DMS 273 (cell line): Measurements from ENCODE around the gene ARHGEF2.

Experiments
- DNase-seq: peaks from one replicate; lab custom pipeline; 2025; ENCODE audit not compliant: unreplicated experiment; lab: John Stamatoyannopoulos, UW

Gene ARHGEF2

GRCh38 chr1:155971910-155972809, 6.2 kb downstream of the ARHGEF2 start:
- DNase-seq, result no peak

DNA sequence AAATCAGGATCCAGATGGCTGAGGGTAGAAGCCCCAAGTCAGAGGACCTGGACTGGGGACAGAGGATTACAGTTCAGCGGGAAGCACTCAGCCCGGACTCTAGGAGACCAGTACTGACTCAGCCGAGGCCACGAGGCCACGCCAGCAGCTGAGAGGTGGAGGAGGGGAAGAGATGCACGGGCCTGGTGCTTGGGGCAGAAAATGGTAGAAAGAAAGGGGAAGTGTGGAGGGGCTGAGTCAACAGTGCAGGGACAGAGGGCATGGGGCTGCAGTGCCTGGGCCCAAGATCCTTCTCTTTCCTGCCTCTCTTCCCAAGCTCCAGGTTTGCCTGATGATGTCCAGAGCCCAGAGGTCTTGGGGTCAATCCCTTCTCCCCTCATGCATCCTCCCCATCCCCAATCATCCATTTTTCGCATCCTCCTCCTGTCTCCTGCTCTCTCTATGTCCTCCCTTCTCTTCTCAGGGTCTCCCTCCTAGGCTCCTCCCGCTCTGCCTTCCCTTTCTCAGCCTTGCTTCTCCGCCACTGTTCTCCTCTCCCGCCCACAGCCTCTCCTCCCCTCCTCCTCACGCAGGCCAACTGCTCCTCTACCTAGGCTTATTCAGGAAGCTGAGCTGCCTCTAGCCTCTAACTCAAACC, 7.7 kb downstream of the ARHGEF2 start:
- DNase-seq, result no peak

DNA sequence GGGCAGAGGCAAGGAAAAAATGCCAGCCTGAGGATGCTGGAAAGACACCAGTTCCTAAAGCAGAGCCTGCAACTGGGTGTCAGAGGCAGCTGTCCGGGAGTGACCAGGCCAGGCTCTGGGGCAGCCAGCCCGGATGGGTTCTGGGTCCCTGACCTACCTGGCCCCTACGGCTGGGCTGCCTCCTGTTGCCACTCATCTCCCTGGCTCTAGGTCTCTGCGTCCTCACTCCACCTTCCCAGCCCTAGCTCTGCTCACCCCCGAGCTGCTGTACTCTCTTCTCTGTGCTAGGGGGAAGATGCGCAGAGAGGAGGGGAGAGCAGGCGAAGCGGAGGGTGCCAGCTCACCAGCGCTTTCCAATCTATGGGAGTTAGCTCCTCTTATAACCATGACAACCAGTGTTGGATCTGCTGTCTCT, 9.0 kb downstream of the ARHGEF2 start:
- no peak for DNase-seq

- DNase-seq, result peak; percentile 64
These were observed 9.7 kb downstream of the ARHGEF2 start for GRCh38 chr1:155968670-155969069.

- DNase-seq, result no peak
These were observed 10.3 kb downstream of the ARHGEF2 start for GRCh38 chr1:155968051-155968400.

- no peak for DNase-seq
These were observed 10.9 kb downstream of the ARHGEF2 start for GRCh38 chr1:155967341-155968050.

GRCh38 chr1:155966750-155967149, 11.6 kb downstream of the ARHGEF2 start:
- DNase-seq, result no peak

- no peak for DNase-seq
These were observed 12.2 kb downstream of the ARHGEF2 start for GRCh38 chr1:155966135-155966534.

DNA sequence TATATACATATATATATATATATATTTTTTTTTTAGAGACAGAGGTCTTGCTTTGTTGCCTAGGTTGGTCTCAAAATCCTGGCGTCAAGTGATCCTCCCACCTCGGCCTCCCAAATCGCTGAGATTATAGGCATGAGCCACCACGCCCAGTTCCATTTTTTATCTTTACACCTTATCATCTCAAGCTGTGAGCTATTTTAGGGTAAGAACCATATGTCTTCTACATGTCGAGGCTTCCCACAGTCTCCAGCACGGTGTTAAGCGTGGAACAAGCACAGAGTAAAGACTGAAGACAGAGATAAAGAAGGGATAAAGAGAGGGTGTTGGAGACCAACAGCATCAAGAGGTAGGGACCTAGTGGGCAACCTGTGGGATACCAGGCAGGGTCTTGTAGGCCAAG, 14.2 kb downstream of the ARHGEF2 start:
- no peak for DNase-seq

DNA sequence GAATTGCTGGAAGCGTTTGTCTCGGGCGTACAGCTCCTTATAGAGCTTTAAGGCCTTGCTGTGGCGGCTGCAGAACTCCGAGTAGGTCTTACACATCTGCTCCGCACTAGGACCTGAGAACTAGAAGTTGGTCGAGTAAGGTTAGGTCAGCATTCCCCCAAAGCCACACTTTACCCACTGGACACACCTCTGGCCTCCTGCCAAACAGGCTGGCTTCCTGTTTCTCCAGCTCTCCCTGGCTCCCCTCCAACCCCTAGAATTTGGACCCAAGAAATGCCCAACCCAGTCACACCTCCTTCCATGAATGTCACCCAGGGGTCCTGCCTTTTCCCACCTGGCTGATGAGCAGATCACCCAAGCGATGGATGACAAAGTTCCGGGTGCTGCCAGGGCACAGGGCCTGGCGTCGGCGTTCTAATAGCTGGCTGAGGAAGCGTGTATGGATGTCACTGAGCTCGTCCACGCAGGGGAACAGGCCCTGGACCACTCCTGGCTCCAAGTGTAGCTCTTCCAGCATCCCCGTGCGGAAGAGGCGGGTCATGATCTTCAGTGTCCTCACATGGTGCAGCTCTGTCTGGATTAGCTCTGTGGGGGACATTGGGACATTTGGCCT, 15.6 kb downstream of the ARHGEF2 start:
- DNase-seq, result no peak

- no peak for DNase-seq
These were observed 16.4 kb downstream of the ARHGEF2 start for GRCh38 chr1:155961937-155962336.

DNA sequence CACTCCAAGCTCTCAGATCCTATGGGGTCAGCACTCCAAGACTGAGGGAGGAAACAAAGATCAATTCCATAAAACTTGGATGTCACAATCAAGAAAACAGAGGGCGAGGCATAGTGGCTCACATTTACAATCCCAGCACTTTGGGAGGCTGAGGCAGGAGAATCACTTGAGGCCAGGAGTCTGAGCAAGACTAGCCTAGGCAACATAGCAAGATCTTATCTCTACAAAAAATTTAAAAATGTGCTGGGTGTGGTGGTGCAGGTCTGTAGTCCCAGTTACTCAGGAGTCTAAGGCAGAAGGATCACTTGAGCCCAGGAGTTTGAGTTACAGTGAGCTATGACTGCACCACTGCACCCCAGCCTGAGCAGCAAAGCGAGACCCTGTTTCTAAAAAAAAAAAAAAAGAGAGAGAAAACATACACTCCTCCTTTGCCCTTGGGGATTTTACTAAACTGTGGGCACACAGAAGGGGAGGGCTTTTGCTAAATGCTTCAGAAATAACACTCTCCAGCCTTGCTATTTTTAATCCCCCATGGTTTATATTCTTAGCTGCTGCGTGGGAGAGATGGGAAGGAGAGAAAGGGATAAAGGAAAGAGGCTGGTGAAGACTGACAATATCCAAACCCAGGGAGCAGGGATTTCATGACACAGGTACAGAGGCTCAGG, 18.1 kb downstream of the ARHGEF2 start:
- DNase-seq, result no peak

DNA sequence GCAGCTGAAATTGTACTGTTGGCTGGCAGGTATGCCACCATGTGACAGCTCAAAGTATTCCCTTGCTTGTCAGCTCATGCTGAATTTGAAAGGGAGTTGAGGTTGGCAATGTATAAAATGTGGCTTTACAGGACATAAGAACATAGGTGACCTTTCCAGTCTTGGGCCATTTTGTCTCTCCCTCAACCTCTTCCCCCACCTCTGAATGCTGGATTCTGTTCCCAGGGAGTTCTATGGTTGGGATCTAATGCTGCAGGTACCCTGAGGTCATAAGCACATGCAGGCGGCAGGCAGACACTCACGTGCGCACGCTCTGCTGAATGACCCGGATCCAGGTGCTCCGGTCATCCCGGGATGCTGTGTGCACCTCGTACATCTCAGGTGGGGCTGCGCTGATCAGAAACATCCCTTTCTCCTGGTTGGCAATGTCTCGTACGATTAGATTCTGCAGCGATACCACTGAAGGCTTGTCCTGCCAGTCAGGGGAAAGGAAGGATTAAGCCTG, 20.9 kb downstream of the ARHGEF2 start:
- no peak for DNase-seq

- no peak for DNase-seq
These were observed 23.7 kb downstream of the ARHGEF2 start for GRCh38 chr1:155954645-155955044.

DNA sequence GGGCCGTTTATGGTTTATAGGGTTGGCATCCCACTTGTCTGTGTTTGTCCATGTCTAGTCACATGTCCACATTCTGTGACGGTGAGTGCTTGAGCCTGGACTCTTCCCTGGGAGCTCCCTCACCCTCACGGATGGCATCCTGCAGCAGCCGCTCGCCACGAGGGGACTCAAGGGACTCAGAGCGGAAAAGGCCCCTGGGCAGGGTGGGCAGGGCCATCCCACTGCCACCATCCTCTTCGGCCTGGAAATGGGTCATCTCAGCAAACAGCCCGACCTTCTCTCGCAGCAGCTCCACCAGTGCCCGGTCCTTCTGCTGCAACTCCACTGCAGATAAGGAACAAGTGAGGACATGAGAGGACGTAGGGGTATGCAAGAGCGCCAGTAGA, 25.8 kb downstream of the ARHGEF2 start:
- no peak for DNase-seq

DNA sequence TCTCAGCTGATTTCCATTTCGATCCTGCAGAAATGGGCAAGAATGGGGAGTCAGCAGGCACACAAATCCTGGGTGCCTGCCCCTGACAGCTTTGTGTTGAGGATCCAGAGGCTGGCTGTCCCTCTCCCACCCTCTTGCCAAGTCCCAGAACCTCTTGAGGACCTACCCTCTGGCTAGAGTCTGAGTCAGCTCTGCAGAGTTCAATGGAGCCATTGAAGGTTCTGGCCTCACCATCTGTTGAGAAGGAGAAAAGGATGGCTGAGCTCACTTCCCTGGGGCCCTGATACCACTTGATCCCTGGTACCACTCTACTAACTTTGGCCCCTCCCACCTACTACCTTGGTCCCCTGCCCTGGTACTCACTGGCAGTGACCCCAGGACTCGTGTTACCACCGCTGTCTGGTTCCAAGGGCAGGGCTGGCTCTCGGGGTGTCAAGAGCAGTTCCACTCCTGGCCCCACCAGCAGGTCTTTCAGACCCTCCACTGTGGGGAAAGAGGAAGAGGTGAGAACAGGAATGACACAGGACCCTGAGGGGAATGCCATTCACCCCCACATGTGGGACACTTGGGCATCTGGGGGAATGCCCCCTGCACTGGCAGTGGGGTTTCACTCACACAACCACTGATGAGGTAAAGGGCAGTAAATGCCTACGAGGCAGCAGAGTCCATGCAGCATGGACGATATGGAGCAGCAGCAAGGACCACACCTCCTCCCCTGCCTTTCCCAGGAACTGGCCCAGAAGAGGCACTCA, 26.4 kb downstream of the ARHGEF2 start:
- no peak for DNase-seq

DNA sequence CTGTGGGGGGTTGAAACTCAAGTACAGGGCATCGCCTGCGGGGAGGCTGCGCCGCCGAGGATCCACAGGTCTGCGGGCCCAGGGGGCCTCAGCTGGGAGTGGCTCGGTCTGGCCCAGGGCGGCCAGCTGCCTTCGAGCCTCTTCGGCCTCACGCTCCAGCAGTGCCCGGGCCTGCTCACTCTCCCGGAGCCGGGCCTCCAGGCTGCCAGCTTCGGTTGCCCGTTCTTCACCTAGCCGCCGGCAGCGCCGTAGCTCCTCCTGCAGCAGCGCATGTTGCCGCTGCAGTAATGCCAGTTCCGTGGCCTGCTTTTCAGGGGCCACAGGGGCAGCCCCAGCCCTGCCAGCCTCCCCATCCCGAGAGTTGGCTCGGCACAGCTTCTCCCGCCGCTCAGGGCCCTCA, 27.5 kb downstream of the ARHGEF2 start:
- DNase-seq, result no peak

- DNase-seq, result no peak
These were observed 30.6 kb downstream of the ARHGEF2 start for GRCh38 chr1:155947741-155948140.

DNA sequence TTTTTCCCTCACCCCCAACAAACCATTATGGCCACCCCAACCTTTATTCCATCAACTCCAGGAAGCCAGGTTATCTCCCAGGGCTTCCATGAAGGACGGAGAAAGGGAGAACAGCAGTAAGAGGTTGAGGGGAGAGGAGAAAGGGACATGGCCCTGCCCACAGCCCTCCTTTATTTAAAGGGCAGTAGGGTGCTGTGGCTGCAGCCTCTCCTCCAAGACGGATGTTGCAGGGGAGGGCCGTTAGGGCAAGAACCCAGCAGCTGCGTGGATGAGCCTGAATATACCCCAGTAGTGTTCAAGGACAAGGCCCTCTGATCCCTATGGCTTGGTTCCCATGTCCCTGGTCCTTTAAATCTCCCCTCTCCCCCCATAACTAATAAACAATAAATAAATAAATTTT, 31.1 kb downstream of the ARHGEF2 start:
- DNase-seq, result no peak

- no peak for DNase-seq
These were observed 31.6 kb downstream of the ARHGEF2 start for GRCh38 chr1:155946633-155947219.
